Measurements from ENCODE around the gene FGFRL1. TPM values are rescaled to one million over a fixed set of nuclear protein-coding genes. Genes with fewer than 3 reads are reported as not detected.
A peak's percentile ranks its signal among the peaks of the same experiment; 100 is the strongest.

FGFRL1 gene
- total RNA-seq, 5 donors from 2014 or later (not counting 1 experiment from before 2014, with no cell fraction given) = 14.9 to 25.2 (median 23.7) TPM

DNA sequence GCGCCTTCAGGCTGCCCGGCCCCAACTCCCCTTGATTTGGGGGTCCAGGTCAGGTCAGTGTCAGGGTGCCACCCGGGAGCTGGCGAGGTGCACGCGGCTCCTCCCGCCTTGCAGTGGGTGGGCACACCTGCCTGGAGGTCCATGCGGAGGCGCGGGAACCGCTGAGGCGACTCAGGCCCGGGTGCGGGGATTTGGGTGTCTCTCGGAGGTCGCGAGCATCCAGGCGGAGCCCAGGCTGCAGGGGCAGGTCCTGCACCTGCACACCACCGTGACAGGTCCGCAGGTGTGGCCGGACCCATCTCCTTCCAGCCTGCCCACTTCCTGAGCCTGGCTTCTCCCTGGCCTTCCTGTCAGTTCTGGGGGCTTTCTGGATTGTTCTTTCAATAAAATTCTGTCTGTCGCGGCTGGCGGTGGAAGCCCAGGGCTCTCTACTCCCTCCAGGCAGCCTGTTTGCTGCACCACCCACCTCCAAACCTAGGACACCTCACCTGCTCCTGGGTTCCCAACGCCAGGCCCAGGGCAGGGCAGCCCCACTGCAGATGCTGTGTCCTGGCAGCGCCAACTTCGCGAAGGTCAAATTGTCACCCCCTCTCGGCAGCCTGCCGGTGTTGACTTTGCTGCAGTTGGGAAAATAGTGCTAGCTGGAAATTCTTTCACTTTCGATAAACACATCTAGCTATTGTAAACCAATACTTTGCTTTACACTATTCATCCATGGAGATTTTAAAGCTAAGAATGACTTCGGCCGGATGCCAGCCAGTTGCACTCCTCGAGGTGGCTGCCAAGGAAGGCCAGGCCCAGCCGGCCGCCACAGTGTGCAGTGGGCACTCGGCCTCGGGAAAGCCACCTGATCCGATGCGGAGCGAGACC lies 35.9 kb downstream of the FGFRL1 start:
- H3K27me3 Mint-ChIP-seq = peaks cover 35% of the 10 kb centered on the region in 2 donors
- H3K4me1 ChIP-seq (ENCODE audit: control insufficient read depth in 1 of 2, extremely low read depth in 1 of 2, insufficient read depth in 2 of 2, low read length in 2 of 2) = no peaks in the 10 kb centered on the region
- no peak overlapping the region for H3K4me3 ChIP-seq (ENCODE audit: control insufficient read depth in 1 of 2, extremely low read depth in 1 of 2, low read length in 1 of 2)
- ChIA-PET POLR2A (no interaction called here), CTCF (no interaction called here)
- no peaks in the 10 kb centered on the region for H3K9me3 ChIP-seq
- ATAC-seq (replicated peaks in 1 of 4) (peak in 1 of 4 experiments; percentile 28), DNase-seq (peak in 2 of 35 experiments; percentile 2 to 4)
- peaks cover 0 to 73% of the 10 kb centered on the region in 2 experiments for H3K27me3 ChIP-seq (replicated peaks in 1 of 2; ENCODE audit: control insufficient read depth in 2 of 2, extremely low read depth in 1 of 2, insufficient read depth in 2 of 2, low read length in 1 of 2)
- peaks cover 2 to 6% (median 4%) of the 10 kb centered on the region in 3 donors for H3K4me1 Mint-ChIP-seq
- no peak overlapping the region for H3K27ac ChIP-seq (ENCODE audit: low read length)
- H3K36me3 Mint-ChIP-seq = no peaks in the 10 kb centered on the region
- H3K36me3 ChIP-seq (ENCODE audit: control insufficient read depth in 2 of 2, extremely low read depth in 1 of 2, insufficient read depth in 1 of 2, low read length in 1 of 2) = no peaks in the 10 kb centered on the region
- 79% methylated on average over 30 of the region's 41 CpGs for WGBS (ENCODE audit: insufficient coverage)
- H3K9me3 Mint-ChIP-seq = no peaks in the 10 kb centered on the region
- peak overlapping the region in 1 of 3 donors; percentile 50 for H3K4me3 Mint-ChIP-seq
- H3K27ac Mint-ChIP-seq = no peak overlapping the region

- H3K27me3 Mint-ChIP-seq = peaks cover 33 to 35% of the 10 kb centered on the region in 2 donors
- no peak overlapping the region for H3K4me3 Mint-ChIP-seq
- H3K9me3 Mint-ChIP-seq = no peaks in the 10 kb centered on the region
- no peak for ATAC-seq (replicated peaks in 1 of 4)
- CTCF ChIA-PET = no interaction called here
- H3K36me3 Mint-ChIP-seq = no peaks in the 10 kb centered on the region
- Histone ChIP-seq H3K9me3 (no peaks in the 10 kb centered on the region), H3K4me3 (ENCODE audit: control insufficient read depth in 1 of 2, extremely low read depth in 1 of 2, low read length in 1 of 2) (no peak overlapping the region), H3K27ac (ENCODE audit: low read length) (no peak overlapping the region), H3K4me1 (ENCODE audit: control insufficient read depth in 1 of 2, extremely low read depth in 1 of 2, insufficient read depth in 2 of 2, low read length in 2 of 2) (no peaks in the 10 kb centered on the region), H3K36me3 (ENCODE audit: control insufficient read depth in 2 of 2, extremely low read depth in 1 of 2, insufficient read depth in 1 of 2, low read length in 1 of 2) (no peaks in the 10 kb centered on the region), H3K27me3 (replicated peaks in 1 of 2; ENCODE audit: control insufficient read depth in 2 of 2, extremely low read depth in 1 of 2, insufficient read depth in 2 of 2, low read length in 1 of 2) (peaks cover 0 to 81% of the 10 kb centered on the region in 2 experiments)
- H3K4me1 Mint-ChIP-seq = peaks cover 2 to 11% (median 4%) of the 10 kb centered on the region in 3 donors
- POLR2A ChIA-PET = no interaction called here
- peak in 1 of 35 experiments; percentile 3 for DNase-seq
- 93% methylated on average over 29 of the region's 34 CpGs for WGBS (ENCODE audit: insufficient coverage)
- H3K27ac Mint-ChIP-seq = no peak overlapping the region
These were observed 36.7 kb downstream of the FGFRL1 start for GRCh38 chr4:1047976-1048772.

DNA sequence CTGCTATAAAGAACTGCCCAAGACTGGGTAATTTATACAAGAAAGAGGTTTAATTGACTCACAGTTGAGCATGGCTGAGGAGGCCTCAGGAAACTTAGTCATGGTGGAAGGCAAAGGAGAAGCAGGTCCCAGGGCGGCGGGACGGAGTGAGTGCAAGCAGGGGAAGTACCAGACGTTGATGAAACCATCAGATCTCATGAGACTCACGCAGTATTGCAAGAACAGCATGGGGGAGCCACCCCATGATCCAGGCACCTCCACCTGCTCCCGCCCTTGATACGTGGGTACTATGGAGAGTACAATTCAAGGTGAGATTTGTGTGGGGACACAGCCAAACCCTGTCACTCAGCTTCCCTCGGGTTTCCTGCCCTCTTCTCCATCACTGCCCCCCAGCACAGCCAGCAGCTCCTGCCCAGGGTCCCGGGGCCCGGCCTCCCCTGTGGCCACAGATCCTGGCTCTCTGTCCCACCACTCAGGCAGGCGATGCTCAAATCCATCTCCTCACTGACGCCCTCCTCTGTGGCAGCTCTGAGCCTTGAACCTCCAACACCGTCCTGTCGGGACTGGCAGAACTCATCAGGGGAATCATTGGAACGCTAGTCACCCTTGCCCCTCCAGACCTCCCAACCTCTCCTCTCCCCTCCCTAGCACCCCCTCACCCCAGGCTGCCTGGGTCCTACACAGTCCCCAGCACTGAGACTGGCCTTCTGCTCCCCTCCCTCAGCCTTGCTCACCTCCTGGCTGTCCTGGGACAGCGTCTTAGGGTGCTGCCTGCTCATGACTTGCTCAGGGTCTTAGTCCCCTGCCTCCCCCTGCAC lies 37.6 kb downstream of the FGFRL1 start:
- peaks cover 0 to 74% of the 10 kb centered on the region in 2 experiments for H3K27me3 ChIP-seq (replicated peaks in 1 of 2; ENCODE audit: control insufficient read depth in 2 of 2, extremely low read depth in 1 of 2, insufficient read depth in 2 of 2, low read length in 1 of 2)
- H3K9me3 ChIP-seq = no peaks in the 10 kb centered on the region
- POLR2A ChIA-PET = no interaction called here
- H3K27ac Mint-ChIP-seq = no peak overlapping the region
- no peak overlapping the region for H3K4me3 ChIP-seq (ENCODE audit: control insufficient read depth in 1 of 2, extremely low read depth in 1 of 2, low read length in 1 of 2)
- no peak overlapping the region for H3K4me3 Mint-ChIP-seq
- H3K36me3 ChIP-seq (ENCODE audit: control insufficient read depth in 2 of 2, extremely low read depth in 1 of 2, insufficient read depth in 1 of 2, low read length in 1 of 2) = no peaks in the 10 kb centered on the region
- H3K27me3 Mint-ChIP-seq = peaks cover 31 to 33% of the 10 kb centered on the region in 2 donors
- WGBS (ENCODE audit: insufficient coverage) = 68% methylated on average over 14 of the region's 16 CpGs
- peaks cover 2 to 11% (median 6%) of the 10 kb centered on the region in 3 donors for H3K4me1 Mint-ChIP-seq
- no peaks in the 10 kb centered on the region for H3K9me3 Mint-ChIP-seq
- no peaks in the 10 kb centered on the region for H3K36me3 Mint-ChIP-seq
- H3K27ac ChIP-seq (ENCODE audit: low read length) = no peak overlapping the region
- CTCF ChIA-PET = no interaction called here
- DNase-seq (peak in 1 of 35 experiments; percentile 3), ATAC-seq (replicated peaks in 1 of 4) (no peak)
- H3K4me1 ChIP-seq (ENCODE audit: control insufficient read depth in 1 of 2, extremely low read depth in 1 of 2, insufficient read depth in 2 of 2, low read length in 2 of 2) = no peaks in the 10 kb centered on the region

DNA sequence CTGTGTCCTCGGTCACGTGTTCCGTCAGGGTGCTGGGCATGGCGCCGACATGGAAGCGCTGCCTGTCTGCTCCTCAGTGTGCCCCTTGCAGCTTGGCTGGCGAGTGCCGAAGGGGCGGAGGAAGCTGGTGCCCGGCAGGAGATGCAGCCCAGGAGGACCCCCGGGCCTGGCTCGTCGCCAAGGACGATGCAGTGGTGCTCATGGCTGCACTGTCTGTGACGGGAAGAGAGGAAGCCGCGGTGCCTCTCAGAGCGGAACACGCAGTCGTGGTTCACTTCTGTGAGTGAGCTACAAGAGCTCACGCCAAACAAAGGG lies 38.1 kb downstream of the FGFRL1 start:
- ChIA-PET CTCF (no interaction called here), POLR2A (no interaction called here)
- peak in 1 of 35 experiments; percentile 3 for DNase-seq
- Mint-ChIP-seq H3K27ac (no peak overlapping the region), H3K36me3 (no peaks in the 10 kb centered on the region), H3K27me3 (peaks cover 31% of the 10 kb centered on the region in 2 donors), H3K4me3 (no peak overlapping the region), H3K9me3 (no peaks in the 10 kb centered on the region), H3K4me1 (peaks cover 2 to 11% (median 6%) of the 10 kb centered on the region in 3 donors)
- no peaks in the 10 kb centered on the region for H3K36me3 ChIP-seq (ENCODE audit: control insufficient read depth in 2 of 2, extremely low read depth in 1 of 2, insufficient read depth in 1 of 2, low read length in 1 of 2)
- H3K27me3 ChIP-seq (replicated peaks in 1 of 2; ENCODE audit: control insufficient read depth in 2 of 2, extremely low read depth in 1 of 2, insufficient read depth in 2 of 2, low read length in 1 of 2) = peaks cover 0 to 68% of the 10 kb centered on the region in 2 experiments
- no peak overlapping the region for H3K27ac ChIP-seq (ENCODE audit: low read length)
- 91% methylated on average over 21 of the region's 21 CpGs for WGBS (ENCODE audit: insufficient coverage)
- no peak for ATAC-seq (replicated peaks in 1 of 4)
- H3K4me1 ChIP-seq (ENCODE audit: control insufficient read depth in 1 of 2, extremely low read depth in 1 of 2, insufficient read depth in 2 of 2, low read length in 2 of 2) = no peaks in the 10 kb centered on the region
- H3K4me3 ChIP-seq (ENCODE audit: control insufficient read depth in 1 of 2, extremely low read depth in 1 of 2, low read length in 1 of 2) = no peak overlapping the region
- H3K9me3 ChIP-seq = no peaks in the 10 kb centered on the region

DNA sequence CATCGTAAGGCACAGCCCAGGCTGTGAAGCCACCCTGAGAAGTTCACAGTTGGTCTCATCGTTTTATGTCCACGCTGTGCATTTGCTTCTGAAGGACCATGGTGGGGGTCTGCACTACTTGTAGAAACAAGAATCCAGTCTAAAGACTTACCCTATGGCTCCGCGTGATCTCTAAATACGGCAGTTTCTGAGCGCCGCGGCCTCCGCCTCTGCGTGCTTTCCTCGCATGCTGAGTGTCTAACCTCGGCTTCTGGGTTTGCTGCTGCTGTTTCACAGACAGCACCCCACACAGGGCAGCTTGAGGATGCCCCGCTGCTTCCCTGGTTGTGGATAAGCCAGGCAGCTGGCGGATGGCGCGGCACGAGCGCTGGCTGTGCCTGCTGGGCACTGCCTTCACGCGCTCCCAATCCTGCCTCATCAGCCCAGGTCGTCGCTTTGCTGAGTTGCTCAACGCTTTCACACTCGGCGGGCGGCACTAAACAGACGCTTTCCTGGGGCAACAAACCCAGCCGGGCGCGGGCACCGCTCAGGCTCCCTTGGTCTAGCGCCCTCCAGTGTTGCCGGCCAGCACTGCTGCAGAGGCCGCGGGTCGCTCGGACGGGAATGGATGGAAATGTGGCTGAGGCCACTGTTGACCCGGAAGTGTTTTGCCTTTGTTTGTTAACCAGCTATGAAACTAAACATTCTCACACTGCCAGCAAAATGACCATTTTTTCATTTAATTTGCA lies 39.2 kb downstream of the FGFRL1 start:
- Mint-ChIP-seq H3K4me3 (no peak overlapping the region), H3K4me1 (peaks cover 5 to 14% (median 8%) of the 10 kb centered on the region in 3 donors), H3K36me3 (no peaks in the 10 kb centered on the region), H3K9me3 (no peaks in the 10 kb centered on the region), H3K27me3 (peaks cover 21 to 22% of the 10 kb centered on the region in 2 donors), H3K27ac (no peak overlapping the region)
- POLR2A ChIA-PET = no interaction called here
- DNase-seq (peak in 1 of 35 experiments; percentile 1), ATAC-seq (replicated peaks in 1 of 4) (no peak)
- Histone ChIP-seq H3K4me1 (ENCODE audit: control insufficient read depth in 1 of 2, extremely low read depth in 1 of 2, insufficient read depth in 2 of 2, low read length in 2 of 2) (peaks cover 0 to 5% of the 10 kb centered on the region in 2 experiments), H3K27ac (ENCODE audit: low read length) (no peak overlapping the region), H3K27me3 (replicated peaks in 1 of 2; ENCODE audit: control insufficient read depth in 2 of 2, extremely low read depth in 1 of 2, insufficient read depth in 2 of 2, low read length in 1 of 2) (peaks cover 0 to 60% of the 10 kb centered on the region in 2 experiments), H3K4me3 (ENCODE audit: control insufficient read depth in 1 of 2, extremely low read depth in 1 of 2, low read length in 1 of 2) (no peak overlapping the region), H3K36me3 (ENCODE audit: control insufficient read depth in 2 of 2, extremely low read depth in 1 of 2, insufficient read depth in 1 of 2, low read length in 1 of 2) (no peaks in the 10 kb centered on the region), H3K9me3 (no peaks in the 10 kb centered on the region)
- CTCF ChIA-PET = no interaction called here
- WGBS (ENCODE audit: insufficient coverage) = 88% methylated on average over 33 of the region's 40 CpGs
